Glutamatergic neuron (in vitro differentiated cells): ENCODE measurements around the gene CCDC86. TPM values are rescaled to one million over a fixed set of nuclear protein-coding genes. Genes with fewer than 3 reads are reported as not detected.

Experiments used
- DNase-seq: peaks from one replicate; pipeline ENCODE4 v3.0.0; 2022
- H3K27ac Mint-ChIP-seq: one replicate; pipeline ENCODE4 v1.8.0; 2020; ENCODE audit warnings: mild to moderate bottlenecking, mixed read lengths, inconsistent platforms; ENCODE audit not compliant: unreplicated experiment
- H3K27me3 Mint-ChIP-seq: one replicate; pipeline ENCODE4 v1.8.0; 2020; ENCODE audit warnings: mild to moderate bottlenecking, moderate library complexity, mixed read lengths, inconsistent platforms; ENCODE audit not compliant: unreplicated experiment
- H3K36me3 Mint-ChIP-seq: one replicate; pipeline ENCODE4 v1.8.0; 2020; ENCODE audit warnings: mild to moderate bottlenecking, mixed read lengths, inconsistent platforms; ENCODE audit not compliant: unreplicated experiment
- H3K4me1 Mint-ChIP-seq: one replicate; pipeline ENCODE4 v1.8.0; 2020; ENCODE audit warnings: mild to moderate bottlenecking, low read depth, mixed read lengths, inconsistent platforms; ENCODE audit not compliant: unreplicated experiment
- H3K4me3 Mint-ChIP-seq: one replicate; pipeline ENCODE4 v1.8.0; 2020; ENCODE audit warnings: mild to moderate bottlenecking, mixed read lengths, inconsistent platforms; ENCODE audit not compliant: unreplicated experiment
- H3K9me3 Mint-ChIP-seq: one replicate; pipeline ENCODE4 v1.8.0; 2020; ENCODE audit warnings: mild to moderate bottlenecking, moderate library complexity, mixed read lengths, inconsistent platforms; ENCODE audit not compliant: unreplicated experiment
- total RNA-seq: library from RNA; stranded (reverse); fragmentation: NEBNext Ultra II Directional; extraction: Animal tissue kit (Norgen Biotek cat#: 25700); gene quantifications from one replicate; pipeline ENCODE4 v1.2.1, GENCODE V29; 2021; ENCODE audit not compliant: unreplicated experiment
- TF ChIP-seq, protein P1 (sequence below): fragments of 200-600 bp; sonication (generic); IDR thresholded peaks from one replicate; pipeline ENCODE4 v1.5.0; 2021; ENCODE audit not compliant: partially characterized antibody, unreplicated experiment

CCDC86 gene
- total RNA-seq, 1 donor from 2014 or later, result 12.7 TPM

DNA sequence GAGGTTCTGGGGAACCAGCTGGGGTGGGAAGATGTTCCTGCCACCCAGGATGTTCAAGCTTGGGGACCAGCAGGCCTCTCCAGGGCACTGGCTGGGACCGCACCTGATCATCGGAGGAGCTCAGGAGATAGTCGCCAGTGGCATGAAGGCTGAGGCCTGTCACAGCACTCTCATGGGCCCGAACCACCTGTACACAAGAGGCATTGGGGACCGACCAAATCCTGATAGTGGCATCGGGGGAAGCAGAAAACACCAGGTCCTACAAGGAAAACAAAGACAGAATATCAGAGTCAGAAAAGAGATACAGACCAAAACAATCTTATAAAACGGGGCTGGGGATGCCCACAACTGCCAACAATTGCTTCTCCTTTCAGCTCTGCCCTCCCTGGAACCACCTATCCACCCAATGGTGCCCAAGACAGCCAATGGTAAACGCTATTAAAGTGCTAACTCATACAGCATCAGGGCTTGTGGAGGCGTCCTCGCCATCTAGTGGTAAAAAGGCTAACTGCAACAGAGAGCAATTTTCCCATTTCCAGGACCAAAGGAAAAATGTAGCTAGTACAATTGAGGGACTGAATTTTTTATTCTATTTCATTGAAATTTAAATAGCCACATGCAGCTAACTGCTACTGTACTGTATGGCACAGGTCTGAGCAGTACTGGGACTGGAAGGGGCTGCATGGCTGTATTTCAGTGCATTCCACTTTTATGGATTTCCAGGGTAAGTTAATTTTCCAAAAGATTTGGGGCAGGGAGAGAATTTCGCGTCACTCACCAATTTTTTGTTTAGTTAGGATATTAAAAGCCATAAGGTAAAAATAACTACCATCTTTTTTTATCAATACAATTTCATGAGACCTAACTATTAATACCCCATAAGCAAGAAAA is 57.4 kb downstream of the CCDC86 start:
- TF ChIP-seq, protein P1, sequence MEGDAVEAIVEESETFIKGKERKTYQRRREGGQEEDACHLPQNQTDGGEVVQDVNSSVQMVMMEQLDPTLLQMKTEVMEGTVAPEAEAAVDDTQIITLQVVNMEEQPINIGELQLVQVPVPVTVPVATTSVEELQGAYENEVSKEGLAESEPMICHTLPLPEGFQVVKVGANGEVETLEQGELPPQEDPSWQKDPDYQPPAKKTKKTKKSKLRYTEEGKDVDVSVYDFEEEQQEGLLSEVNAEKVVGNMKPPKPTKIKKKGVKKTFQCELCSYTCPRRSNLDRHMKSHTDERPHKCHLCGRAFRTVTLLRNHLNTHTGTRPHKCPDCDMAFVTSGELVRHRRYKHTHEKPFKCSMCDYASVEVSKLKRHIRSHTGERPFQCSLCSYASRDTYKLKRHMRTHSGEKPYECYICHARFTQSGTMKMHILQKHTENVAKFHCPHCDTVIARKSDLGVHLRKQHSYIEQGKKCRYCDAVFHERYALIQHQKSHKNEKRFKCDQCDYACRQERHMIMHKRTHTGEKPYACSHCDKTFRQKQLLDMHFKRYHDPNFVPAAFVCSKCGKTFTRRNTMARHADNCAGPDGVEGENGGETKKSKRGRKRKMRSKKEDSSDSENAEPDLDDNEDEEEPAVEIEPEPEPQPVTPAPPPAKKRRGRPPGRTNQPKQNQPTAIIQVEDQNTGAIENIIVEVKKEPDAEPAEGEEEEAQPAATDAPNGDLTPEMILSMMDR, result peak; percentile 94
- no peak overlapping the region for H3K4me3 Mint-ChIP-seq
- H3K9me3 Mint-ChIP-seq, result no peaks in the 10 kb centered on the region
- no peaks in the 10 kb centered on the region for H3K27me3 Mint-ChIP-seq
- H3K4me1 Mint-ChIP-seq, result peaks cover 4% of the 10 kb centered on the region
- H3K27ac Mint-ChIP-seq, result peak overlapping the region; percentile 48
- no peak for DNase-seq
- peaks cover 5% of the 10 kb centered on the region for H3K36me3 Mint-ChIP-seq

DNA sequence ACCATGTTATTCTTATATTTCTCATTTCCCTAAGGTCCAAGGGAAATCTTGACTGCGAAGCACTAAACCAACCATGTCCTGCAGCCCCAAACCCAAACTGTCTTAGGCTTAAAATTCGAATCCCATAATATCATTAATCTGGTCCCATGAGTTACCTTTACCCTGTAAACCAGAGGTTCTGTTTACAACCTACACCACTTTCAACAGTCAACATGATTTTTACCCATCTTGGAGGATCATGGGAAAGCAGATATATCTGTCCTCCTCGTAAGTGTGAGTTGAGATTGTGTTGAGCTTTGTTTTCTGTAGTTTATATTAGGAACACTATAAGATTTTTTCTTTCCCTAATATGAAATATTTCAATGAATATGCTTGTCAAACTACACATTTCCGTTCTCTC is 58.1 kb downstream of the CCDC86 start:
- Mint-ChIP-seq H3K27ac (no peak overlapping the region), H3K4me3 (no peak overlapping the region), H3K36me3 (peaks cover 5% of the 10 kb centered on the region), H3K4me1 (peaks cover 8% of the 10 kb centered on the region), H3K27me3 (no peaks in the 10 kb centered on the region), H3K9me3 (no peaks in the 10 kb centered on the region)
- TF ChIP-seq, protein P1, result no peak
- DNase-seq, result no peak

Other genes with a start within 250 kb of the CCDC86 start
- gene MS4A8, start 142.5 kb upstream of the CCDC86 start, total RNA-seq, result not detected
- gene MS4A18, start 117.4 kb upstream of the CCDC86 start, total RNA-seq, result not detected
- not detected for gene MS4A15, start 85.2 kb upstream of the CCDC86 start, total RNA-seq
- not detected for gene MS4A10, start 56.8 kb upstream of the CCDC86 start, total RNA-seq
- 0.32 TPM for gene PTGDR2, start 13.8 kb downstream of the CCDC86 start, total RNA-seq
- not detected for gene ZP1, start 25.4 kb downstream of the CCDC86 start, total RNA-seq
- gene PRPF19, start 64.5 kb downstream of the CCDC86 start, total RNA-seq, result 74.4 TPM
- 4.0 TPM for gene TMEM109, start 72.0 kb downstream of the CCDC86 start, total RNA-seq
- 664 TPM for gene TMEM132A, start 82.3 kb downstream of the CCDC86 start, total RNA-seq
- gene SLC15A3, start 110.1 kb downstream of the CCDC86 start, total RNA-seq, result 4.4 TPM
- not detected for gene CD6, start 129.6 kb downstream of the CCDC86 start, total RNA-seq